ENCODE results near the gene SMS. TPM values are rescaled to one million over a fixed set of nuclear protein-coding genes. Genes with fewer than 3 reads are reported as not detected.

SMS gene
- total RNA-seq, 2 donors from 2014 or later = 57.0 to 116 TPM

- Histone ChIP-seq H3K4me1 (replicated peaks) (no peaks in the 10 kb centered on the region), H3K4me3 (no peak overlapping the region), H3K9me3 (no peaks in the 10 kb centered on the region), H3K36me3 (no peaks in the 10 kb centered on the region), H3K27me3 (replicated peaks; ENCODE audit: insufficient read depth) (no peaks in the 10 kb centered on the region), H3K27ac (no peak overlapping the region)
- DNase-seq (ENCODE audit: low spot score) = no peak
- intact Hi-C loops (cut with DNase I) = loop anchor here (5.0 kb wide), 1 partner anchor 210 kb away; no protein-coding TSS in a partner anchor
- TF ChIP-seq POLR2A (IDR thresholded peaks at IDR 0.05) (no peak), CTCF (IDR thresholded peaks at IDR 0.05) (no peak), POLR2AphosphoS5 (IDR thresholded peaks at IDR 0.05) (no peak)
- WGBS = 80% methylated on average over 5 of the region's 6 CpGs
These were observed 41.8 kb downstream of the SMS start for GRCh38 chrX:21982311-21982710.

GRCh38 chrX:21985332-21985777, 44.8 kb downstream of the SMS start:
- Histone ChIP-seq H3K4me1 (replicated peaks) (no peaks in the 10 kb centered on the region), H3K4me3 (no peak overlapping the region), H3K36me3 (no peaks in the 10 kb centered on the region), H3K9me3 (no peaks in the 10 kb centered on the region), H3K27ac (no peak overlapping the region), H3K27me3 (replicated peaks; ENCODE audit: insufficient read depth) (no peaks in the 10 kb centered on the region)
- DNase-seq (ENCODE audit: low spot score) = peak; percentile 45
- TF ChIP-seq CTCF (IDR thresholded peaks at IDR 0.05) (peak; percentile 44 to 91 (median 72)), POLR2AphosphoS5 (IDR thresholded peaks at IDR 0.05) (peak; percentile 47), POLR2A (IDR thresholded peaks at IDR 0.05) (no peak)
- WGBS = 13% methylated on average over 3 of the region's 3 CpGs
- intact Hi-C loops (cut with DNase I) = no loop called here

GRCh38 chrX:21986596-21986995, 46.1 kb downstream of the SMS start:
- TF ChIP-seq POLR2A (IDR thresholded peaks at IDR 0.05) = no peak
- no peak for TF ChIP-seq CTCF (IDR thresholded peaks at IDR 0.05)
- TF ChIP-seq POLR2AphosphoS5 (IDR thresholded peaks at IDR 0.05) = no peak
- H3K4me1 ChIP-seq (replicated peaks) = no peaks in the 10 kb centered on the region
- 62% methylated on average over 1 of the region's 1 CpG for WGBS
- no peak for DNase-seq (ENCODE audit: low spot score)
- no peak overlapping the region for H3K27ac ChIP-seq
- H3K27me3 ChIP-seq (replicated peaks; ENCODE audit: insufficient read depth) = no peaks in the 10 kb centered on the region
- H3K36me3 ChIP-seq = no peaks in the 10 kb centered on the region
- H3K4me3 ChIP-seq = no peak overlapping the region
- H3K9me3 ChIP-seq = no peaks in the 10 kb centered on the region
- intact Hi-C loops (cut with DNase I) = no loop called here

GRCh38 chrX:21989384-21989783, 48.9 kb downstream of the SMS start:
- Histone ChIP-seq H3K9me3 (no peaks in the 10 kb centered on the region), H3K36me3 (no peaks in the 10 kb centered on the region), H3K4me3 (no peak overlapping the region), H3K27me3 (replicated peaks; ENCODE audit: insufficient read depth) (no peaks in the 10 kb centered on the region), H3K4me1 (replicated peaks) (no peaks in the 10 kb centered on the region), H3K27ac (no peak overlapping the region)
- TF ChIP-seq CTCF (IDR thresholded peaks at IDR 0.05) (no peak), POLR2AphosphoS5 (IDR thresholded peaks at IDR 0.05) (no peak)
- 97% methylated on average over 4 of the region's 4 CpGs for WGBS
- no peak for DNase-seq (ENCODE audit: low spot score)
- intact Hi-C loops (cut with DNase I) = no loop called here

GRCh38 chrX:21990832-21991231, 50.3 kb downstream of the SMS start:
- intact Hi-C loops (cut with DNase I) = no loop called here
- TF ChIP-seq POLR2A (IDR thresholded peaks at IDR 0.05) = no peak
- no peak for TF ChIP-seq POLR2AphosphoS5 (IDR thresholded peaks at IDR 0.05)
- no peak for TF ChIP-seq CTCF (IDR thresholded peaks at IDR 0.05)
- Histone ChIP-seq H3K27me3 (replicated peaks; ENCODE audit: insufficient read depth) (no peaks in the 10 kb centered on the region), H3K4me1 (replicated peaks) (no peaks in the 10 kb centered on the region), H3K27ac (no peak overlapping the region), H3K9me3 (no peaks in the 10 kb centered on the region), H3K36me3 (no peaks in the 10 kb centered on the region), H3K4me3 (no peak overlapping the region)
- WGBS = 96% methylated on average over 8 of the region's 8 CpGs
- no peak for DNase-seq (ENCODE audit: low spot score)
